Measurements from ENCODE around the gene CXCR3. TPM values are rescaled to one million over a fixed set of nuclear protein-coding genes. Genes with fewer than 3 reads are reported as not detected.
"Not testable (repeated sequence)": the region's sequence is repeated elsewhere in the genome, so short reads cannot be mapped to it uniquely, and the experiment has no call there.

Gene CXCR3
- total RNA-seq (2014; rRNA removed; shearing (Covaris generic)) = 0.73 and 0.89 TPM in 2 replicates

GRCh38 chrX:71618303-71618721 lies at the start of gene CXCR3:
CXCR3 (minus strand) TSS chrX:71618511; CDS start chrX:71618449, 62 bp downstream.
- no peak for DNase-seq (ENCODE audit: low spot score)

GRCh38 chrX:71667328-71668247 lies 49.3 kb upstream of the CXCR3 start, which contains the start of gene LOC101059915:
LOC101059915 (plus strand) TSS chrX:71667546.
- no peak for DNase-seq (ENCODE audit: low spot score)

GRCh38 chrX:71666240-71667223 lies 48.2 kb upstream of the CXCR3 start:
- no peak for DNase-seq (ENCODE audit: low spot score)

GRCh38 chrX:71665747-71666146 lies 47.4 kb upstream of the CXCR3 start:
- DNase-seq (ENCODE audit: low spot score) = no peak

- no peak for DNase-seq (ENCODE audit: low spot score)
Observed at GRCh38 chrX:71664889-71665491, 46.7 kb upstream of the CXCR3 start.

GRCh38 chrX:71664202-71664601 lies 45.9 kb upstream of the CXCR3 start:
- DNase-seq (ENCODE audit: low spot score) = peak; percentile 82

GRCh38 chrX:71663238-71663637 lies 44.9 kb upstream of the CXCR3 start:
- DNase-seq (ENCODE audit: low spot score) = not testable (repeated sequence)

DNA sequence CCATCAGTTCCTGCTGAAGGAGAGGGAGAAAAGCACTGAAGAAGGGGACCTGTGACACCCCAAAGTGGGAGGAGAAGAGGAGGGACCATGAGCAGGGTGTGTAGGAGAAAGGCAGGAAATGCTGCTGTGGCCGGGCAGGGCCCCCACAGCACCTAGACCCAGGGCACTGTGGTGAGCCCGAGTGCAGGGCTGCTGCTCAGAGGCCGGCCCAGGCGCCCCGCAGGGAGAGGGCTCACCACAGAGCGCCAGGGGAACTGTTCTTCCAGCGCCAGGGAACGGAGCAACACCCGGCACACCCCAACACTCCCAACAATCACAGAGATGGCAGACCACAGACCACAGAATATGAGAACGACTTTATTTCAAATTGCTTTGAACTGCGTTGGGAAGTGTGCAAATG lies 44.3 kb upstream of the CXCR3 start:
- DNase-seq (ENCODE audit: low spot score) = not testable (repeated sequence)

DNA sequence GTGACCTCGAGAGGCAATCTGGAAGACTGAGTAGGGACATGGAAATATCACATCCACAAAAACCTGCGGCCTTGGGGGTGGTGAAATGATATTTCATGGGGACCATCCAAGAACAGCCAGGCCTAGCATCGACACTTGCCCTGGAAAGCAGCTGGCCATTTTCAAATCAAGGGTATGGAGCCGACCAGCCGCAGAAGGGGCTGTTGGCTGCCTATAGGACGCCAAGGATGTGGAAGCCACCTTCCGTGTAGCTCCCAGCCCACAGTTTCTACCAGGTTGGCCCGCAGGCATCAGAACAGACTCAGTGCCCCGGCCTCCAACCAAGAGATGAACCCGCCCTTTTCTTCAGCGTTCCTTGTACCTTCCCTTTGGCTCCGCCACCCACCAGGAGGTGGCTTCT lies 43.6 kb upstream of the CXCR3 start:
- DNase-seq (ENCODE audit: low spot score) = no peak

GRCh38 chrX:71660562-71661416 lies 42.5 kb upstream of the CXCR3 start:
- DNase-seq (ENCODE audit: low spot score) = no peak

GRCh38 chrX:71659959-71660358 lies 41.6 kb upstream of the CXCR3 start:
- DNase-seq (ENCODE audit: low spot score) = no peak

DNA sequence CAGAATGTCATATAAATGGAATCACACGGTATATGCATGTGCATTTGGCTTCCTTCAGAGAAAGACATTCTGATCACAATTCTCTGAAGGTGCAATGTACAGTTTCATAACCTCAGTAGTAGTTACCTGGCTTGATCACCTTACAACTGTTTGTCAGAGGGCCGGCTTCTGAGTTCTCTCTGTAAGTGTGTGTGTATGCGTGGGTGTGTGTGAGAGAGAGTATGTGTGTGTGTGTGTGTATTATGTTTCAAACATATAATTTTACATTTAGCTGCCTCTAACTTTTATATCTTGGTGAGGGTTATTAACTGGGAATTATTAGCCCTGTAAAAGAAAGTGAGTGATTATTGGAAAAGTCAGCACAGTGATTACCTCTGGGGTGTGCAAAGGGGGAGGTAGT lies 41.0 kb upstream of the CXCR3 start:
- DNase-seq (ENCODE audit: low spot score) = no peak

DNA sequence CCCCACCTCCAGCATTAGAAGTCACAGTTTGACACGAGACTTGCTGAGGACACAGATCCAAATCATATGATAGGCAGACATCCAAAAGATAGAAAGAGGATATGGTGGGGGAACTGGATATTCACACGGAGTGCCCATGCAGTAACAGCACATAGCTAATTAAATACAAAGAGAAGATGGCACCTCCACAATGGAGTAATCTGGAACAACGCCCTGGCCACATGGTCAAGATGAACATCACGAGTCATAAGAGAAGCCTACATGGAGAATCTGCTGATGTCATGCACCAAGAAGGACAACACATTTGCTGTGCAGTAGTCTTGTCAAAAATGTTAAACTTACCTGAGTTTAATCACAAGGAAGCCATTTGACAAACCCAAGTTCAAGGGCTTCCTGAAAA lies 39.0 kb upstream of the CXCR3 start:
- DNase-seq (ENCODE audit: low spot score) = no peak

DNA sequence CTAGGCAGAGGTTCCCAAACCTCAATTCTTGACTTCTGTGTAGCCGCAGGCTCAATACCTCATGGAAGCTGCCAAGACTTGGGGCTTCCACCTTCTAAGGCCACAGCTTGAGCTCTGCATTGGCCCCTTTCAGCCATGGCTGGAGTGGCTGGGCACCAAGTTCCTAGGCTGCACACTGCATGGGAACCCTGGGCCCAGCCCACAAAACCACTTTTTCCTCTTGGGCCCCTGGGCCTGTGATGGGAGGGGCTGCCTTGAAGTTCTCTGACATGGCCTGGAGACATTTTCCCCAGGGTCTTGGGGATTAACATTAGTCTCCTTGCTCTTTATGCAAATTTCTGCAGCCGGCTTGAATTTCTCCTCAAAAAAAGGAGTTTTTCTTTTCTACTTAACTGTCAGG lies 35.0 kb upstream of the CXCR3 start:
- DNase-seq (ENCODE audit: low spot score) = no peak

- peak; percentile 78 for DNase-seq (ENCODE audit: low spot score)
Observed at GRCh38 chrX:71652405-71652804, 34.1 kb upstream of the CXCR3 start.

GRCh38 chrX:71650333-71650969 lies 32.1 kb upstream of the CXCR3 start:
- peak; percentile 52 for DNase-seq (ENCODE audit: low spot score)

GRCh38 chrX:71644406-71644805 lies 26.1 kb upstream of the CXCR3 start:
- not testable (repeated sequence) for DNase-seq (ENCODE audit: low spot score)

DNA sequence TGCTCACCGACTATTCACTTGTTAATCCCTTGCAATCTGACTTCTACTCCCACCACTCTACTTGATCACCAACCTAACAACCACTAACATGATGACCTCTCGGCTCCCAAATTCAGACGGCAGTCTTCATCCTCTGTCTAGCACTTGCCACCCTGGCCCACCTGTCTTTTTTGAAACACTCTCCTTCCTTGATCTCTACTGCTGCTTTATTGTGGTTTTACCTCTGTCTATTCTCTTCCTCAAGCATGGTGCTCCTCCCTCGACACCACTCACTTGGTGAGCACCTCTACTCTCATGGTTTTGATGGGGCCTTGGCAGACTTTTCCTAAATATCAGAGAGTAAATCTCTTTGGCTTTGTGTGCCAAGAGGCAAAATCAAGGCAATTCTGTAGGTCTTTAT lies 21.7 kb upstream of the CXCR3 start:
- DNase-seq (ENCODE audit: low spot score) = no peak

- no peak for DNase-seq (ENCODE audit: low spot score)
Observed at GRCh38 chrX:71638409-71638808, 20.1 kb upstream of the CXCR3 start.

GRCh38 chrX:71637848-71638247 lies 19.5 kb upstream of the CXCR3 start:
- DNase-seq (ENCODE audit: low spot score) = peak; percentile 52
